ENCODE results near the gene RAB31.

RAB31 gene

DNA sequence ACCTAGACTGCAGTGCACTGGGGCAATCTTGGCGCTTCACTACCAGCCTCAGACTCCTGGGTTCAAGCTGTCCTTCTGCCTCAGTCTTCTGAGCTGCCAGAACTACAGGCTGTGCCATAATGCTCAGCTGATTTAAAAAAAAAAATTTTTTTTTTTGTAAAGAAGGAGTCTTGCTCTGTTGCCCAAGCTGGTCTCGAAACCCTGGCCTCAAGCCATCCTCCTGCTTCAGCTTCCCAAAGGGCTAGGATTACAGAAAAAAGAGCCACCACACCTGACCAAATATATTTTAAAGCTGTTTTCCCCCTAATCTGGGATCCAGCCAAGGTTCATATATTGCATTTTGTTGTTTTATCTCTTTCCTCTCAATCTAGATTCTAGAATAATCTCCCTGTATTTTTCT is 82.2 kb downstream of the RAB31 start:
- no peak for DNase-seq (ENCODE audit: low read depth)

DNA sequence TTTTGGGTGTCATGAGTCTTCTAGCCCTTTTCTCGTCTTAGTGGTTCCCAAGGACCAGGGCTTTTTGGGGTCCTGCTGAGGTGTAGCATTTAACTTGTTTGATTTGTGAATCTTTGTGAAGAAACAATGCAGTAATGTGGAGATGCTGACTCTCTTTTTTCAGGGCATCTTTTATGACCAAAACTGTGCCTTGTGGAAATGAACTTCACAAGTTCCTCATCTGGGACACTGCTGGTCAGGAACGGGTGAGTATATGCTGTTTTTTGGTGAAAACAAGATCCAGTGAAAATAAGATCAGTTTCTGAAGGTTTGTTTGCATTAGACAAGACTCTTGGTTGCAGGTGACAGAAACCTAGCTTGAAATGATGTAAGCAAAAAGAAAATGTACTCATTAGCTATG is 83.9 kb downstream of the RAB31 start:
- DNase-seq (ENCODE audit: low read depth) = no peak

DNA sequence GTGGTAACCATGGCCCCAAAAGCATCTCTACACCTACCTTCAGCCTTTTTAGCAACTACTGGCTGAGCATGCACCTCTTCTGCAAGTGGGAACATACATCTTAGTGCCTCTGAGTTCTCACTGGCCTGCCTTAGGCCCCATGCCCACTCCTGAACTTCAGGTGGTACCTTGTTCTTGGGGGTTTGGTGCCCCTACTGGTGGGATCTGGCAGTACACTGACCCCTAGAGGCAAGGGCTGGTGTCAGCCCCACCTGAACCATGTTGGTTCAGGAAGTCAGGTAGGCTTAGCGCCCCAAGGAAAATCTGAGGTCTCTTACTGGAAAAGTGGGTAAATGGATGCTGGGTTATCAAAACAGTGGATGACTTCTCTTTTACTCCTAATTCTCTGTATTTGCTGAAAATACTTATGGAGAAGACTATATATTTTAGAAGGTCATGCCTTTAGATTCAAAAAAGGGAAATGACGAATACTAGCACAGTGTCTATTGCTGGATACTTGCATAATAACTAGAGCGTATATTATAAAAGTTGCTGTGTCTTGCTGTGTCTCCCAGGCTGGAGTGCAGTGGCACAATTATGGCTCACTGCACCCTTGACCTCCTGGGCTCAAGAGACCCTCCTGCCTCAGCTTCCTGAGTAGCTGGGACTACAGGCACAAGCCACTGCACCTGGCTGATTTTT is 84.6 kb downstream of the RAB31 start:
- no peak for DNase-seq (ENCODE audit: low read depth)

DNA sequence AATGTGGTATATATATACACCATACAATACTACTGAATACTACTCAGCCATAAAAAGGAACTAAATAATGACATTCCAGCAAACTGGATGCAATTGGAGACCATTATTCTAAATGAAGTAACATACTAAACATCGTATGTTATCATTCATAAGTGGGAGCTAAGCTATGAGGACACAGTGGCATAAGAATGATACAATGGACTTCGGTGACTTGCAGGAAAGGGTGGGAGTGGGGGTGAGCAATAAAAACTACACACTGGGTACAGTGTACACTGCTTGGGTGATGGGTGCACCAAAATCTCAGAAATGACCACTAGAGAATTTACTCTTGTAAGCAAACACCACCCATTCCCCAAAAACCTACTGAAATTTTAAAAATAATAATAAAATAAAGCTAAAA is 87.9 kb downstream of the RAB31 start:
- DNase-seq (ENCODE audit: low read depth) = no peak

DNA sequence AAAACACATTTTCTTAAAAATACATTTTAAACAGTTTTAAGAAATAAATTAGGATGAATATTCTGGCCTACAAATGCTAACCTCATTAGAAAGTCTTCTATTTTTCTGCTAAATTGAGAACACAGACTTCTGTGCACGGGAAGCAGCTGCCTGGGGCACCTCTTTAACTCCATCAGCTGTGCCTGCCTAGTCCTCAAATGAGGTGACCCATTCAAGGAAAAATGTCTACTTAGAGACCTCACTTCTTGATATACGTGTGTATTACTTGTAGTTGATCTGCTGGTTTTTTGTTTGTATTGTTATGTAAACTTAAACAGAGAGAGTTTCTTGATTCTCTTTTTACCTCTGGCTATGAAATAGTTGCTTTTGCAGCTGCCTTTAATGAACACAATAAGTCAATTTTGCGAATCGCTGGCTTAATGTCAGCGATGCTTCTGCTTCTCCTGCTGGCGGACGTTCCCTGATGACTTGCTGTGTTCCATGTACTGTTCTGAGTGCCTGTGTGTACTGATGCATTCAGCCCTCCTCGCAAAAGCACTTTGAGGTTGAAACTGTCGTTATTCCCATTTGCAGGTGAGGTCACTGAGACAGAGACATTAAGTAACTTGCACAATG is 88.9 kb downstream of the RAB31 start:
- no peak for DNase-seq (ENCODE audit: low read depth)

DNA sequence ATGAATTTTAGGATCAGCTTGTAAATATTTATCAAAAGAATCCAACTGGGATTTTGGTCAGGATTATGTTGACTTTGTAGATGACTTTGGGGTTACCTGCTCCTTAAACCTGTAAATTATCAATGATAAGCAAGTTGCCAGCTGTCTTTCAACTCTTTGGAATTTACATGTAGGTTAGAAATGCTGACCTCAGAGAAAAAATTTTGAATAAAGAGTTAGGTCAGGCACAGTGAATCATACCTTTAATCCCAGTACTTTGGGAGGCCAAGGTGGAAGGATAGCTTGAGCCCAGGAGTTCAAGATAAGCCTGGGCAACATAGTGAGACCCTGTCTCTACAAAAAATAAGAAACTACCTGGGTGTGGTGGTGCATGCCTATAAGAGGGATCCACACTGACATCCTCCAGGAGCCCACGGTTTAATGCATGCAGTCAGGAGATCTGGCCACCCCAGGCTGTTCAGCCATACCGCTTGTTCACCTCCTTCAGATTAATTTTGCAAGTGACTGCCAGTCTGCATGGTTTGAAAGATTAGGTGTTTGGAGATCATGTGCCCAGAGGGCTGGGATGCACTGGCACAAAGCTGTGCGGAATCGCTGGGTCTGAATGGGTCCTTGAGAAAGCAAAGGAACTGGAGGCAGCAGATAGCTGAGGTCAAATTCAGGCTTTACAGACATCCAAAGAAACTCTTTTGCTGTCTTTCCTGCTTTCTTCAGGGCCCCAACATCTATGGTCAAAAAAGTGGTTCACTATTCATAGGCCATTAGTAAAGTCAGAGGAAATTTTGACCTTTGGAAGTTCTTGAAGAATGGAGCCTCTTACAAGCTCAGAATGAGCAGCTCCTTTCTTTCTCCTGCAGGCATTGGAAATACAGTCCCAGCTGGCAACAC is 94.3 kb downstream of the RAB31 start:
- DNase-seq (ENCODE audit: low read depth) = no peak

DNA sequence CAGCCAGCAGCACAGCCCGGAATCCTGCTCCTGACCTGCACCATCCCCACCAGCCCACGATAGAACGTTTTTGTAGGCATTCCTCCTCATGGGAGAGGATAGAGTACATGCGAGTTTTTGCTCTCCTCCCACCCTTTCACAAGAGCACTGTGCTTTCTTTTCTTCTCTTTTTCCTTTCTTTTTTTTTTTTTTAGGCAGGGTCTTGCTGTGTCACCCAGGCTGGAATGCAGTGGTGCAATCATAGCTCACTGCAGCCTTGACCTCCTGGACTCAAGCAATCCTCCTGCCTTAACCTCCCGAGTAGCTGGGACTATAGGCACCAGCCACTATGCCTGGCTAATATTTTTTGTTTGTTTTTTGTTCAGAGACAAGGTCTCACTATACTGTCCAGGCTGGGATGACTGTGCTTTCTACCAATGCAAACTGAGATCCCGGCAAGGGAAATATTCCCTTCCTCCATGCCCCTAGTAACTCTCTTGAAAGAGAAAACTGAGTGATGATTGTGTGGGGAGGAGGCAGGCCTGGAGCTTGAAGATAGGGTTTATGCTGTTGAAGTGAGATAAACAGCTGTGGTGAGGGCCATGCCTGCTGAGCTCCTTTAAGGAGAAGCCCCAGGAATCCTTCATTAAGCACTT is 95.1 kb downstream of the RAB31 start:
- DNase-seq (ENCODE audit: low read depth) = no peak

DNA sequence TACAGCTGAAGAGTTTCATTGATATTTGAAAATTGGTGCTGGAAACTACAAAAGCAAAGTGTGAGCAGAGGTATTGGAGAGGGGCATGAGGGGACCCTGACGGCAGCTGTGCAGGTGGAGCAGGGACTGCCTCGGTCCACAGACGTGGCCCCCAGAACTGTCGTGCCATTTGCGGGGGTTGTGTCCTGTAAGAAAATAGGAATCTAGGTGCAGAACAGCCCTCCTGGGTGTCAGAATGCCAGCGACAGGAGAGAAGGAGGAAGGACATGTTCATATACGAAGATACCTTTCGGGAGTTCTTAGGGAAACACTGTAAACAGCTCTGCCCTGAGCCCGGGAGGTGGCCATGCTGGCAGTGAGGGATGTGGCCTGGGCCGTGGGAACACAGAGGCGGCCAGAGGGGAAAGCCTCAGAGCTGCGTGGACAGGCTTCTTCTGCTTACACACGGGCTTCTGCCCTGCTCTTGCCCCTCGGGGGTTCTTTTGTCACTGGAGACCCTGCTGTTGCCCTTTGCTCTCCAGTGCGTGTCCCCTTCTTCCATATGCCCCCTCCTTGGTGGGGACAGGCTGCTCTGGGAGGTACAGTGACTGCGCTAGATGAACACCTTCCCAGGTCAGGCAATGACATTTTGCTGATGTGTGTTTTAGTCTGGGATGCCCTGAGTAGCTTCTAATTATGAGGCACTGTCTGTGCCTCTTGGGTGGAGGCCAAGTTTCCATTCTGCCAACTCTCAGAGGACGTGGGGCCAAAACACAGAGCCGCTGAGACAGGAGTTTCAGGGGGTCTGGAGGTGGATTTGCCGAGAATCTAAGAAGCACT is 95.8 kb downstream of the RAB31 start:
- DNase-seq (ENCODE audit: low read depth) = no peak

DNA sequence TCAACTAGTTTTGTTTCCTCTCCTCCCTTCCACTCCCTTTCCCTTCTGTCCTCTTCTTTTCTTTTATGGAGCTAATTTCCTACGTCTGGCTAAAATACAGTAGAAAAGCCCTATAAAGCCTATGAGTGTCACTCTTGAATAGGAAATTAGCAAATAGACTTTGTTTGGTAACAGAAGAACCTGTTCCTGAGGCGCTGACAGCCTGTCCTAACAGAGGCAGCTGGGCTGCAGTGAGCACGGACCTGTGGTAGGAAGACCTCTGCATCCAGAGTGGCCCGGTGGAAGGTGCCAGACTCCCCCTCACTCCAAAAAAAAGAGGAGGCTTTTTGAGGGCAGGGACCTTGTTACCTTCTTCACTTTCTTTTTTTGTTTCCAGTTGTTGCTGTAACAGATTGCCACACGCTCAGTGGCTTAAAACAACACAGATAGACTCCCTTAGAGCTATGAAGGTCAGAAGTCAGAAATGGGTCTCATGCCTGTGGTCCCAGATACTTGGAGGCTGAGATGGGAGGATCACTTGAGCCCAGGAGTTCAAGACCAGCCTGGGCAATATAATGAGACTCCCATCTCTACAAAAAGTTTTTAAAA is 96.5 kb downstream of the RAB31 start:
- no peak for DNase-seq (ENCODE audit: low read depth)

DNA sequence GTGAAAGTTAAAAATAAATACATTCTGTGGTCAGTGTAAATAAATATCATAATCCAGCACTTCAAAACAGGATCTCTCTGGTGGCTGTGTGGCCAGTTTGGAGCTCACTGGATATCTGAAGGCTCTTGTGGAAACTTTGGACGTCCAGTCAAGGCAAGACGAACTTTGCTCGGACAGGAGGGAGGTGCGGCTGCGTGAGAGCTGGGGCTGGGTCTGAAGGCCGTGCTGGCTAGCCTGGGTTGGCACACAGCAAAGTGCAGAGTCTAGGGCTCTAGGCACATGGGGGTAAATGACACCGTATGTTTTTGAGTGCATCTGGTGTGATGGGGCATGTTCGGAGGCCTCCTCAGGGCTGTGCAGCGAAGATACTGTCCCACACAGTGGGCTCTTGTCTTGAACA is 98.8 kb downstream of the RAB31 start:
- no peak for DNase-seq (ENCODE audit: low read depth)

DNA sequence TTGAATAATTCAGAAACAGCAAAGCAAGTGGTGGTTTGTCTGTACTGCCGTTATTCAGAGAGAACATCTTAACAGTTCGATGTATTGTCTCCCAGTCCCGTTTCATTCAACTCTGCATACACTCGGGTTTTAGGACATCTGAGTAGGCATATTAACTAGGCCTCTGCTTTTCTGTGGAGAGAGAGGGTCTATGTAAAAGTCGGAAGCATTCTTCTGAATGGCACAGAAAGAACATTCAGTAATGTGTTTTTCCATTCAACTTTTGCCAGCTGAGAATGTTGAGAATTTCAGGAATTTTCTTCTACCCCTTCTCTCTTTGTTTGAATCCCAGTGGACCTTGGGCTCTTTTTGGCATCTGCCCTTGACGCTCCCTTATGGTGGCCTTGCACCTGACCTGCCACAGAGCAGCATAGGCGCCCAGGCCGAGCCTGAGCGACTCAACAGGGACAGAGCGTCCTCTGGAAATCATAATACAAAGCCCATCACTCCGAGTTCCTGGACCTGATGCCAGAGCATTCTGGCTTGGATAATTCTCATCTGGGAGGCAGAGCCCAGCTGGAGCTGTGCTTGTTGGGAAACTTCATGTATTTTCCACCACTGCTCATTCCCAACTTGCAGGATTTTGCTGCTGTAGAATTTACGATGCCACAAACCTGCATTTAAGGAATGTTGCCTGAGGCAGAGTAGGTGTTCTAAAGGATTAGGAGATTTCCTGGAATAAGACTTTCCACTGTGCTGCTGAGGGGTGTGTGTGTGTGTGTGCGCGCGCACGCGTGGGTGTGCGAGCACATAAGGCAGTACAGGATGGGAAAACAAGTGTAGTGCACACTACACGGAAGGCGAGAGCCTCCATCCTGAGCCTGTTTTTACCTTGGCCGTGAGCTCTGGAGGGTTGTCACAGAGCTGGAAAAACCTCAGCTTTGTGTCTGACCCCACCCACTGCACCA is 100.5 kb downstream of the RAB31 start:
- no peak for DNase-seq (ENCODE audit: low read depth)

DNA sequence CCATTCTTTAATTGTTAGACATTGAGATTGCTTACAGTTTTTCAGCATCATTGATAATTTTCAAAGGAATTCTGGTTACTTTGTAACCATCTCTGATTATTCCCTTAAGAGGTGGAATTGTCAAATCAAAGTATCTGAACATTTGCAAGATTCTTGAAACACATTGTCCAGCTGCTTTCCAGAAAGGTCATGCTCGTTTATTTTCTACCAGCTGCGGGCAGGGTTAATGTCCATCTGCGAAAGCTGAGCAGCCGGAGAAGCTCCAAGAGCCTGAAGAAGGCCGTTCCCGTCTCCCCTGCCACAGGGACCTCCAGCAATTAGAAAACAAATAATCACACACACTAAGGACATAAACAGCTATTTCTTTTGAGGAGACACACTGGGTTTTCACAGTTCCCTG is 101.6 kb downstream of the RAB31 start:
- no peak for DNase-seq (ENCODE audit: low read depth)

DNA sequence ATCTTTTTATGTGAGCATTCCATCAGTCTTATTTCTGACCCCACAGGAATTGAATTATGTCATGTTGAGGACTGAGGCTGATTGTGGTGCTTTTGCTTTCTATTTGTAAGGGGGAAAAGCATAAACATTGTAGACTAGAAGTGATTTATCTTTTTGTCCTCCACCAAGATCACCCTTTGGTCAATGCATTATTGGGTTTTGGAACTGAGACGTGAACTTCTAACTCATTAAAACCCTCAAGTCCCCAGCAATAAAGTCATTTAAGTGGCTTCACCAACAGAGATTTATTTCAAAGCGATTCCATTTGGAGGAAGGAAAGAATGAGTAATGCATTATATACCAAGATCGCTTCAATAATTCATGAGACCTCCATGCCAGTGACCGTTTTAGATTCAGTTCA is 102.2 kb downstream of the RAB31 start:
- no peak for DNase-seq (ENCODE audit: low read depth)

DNA sequence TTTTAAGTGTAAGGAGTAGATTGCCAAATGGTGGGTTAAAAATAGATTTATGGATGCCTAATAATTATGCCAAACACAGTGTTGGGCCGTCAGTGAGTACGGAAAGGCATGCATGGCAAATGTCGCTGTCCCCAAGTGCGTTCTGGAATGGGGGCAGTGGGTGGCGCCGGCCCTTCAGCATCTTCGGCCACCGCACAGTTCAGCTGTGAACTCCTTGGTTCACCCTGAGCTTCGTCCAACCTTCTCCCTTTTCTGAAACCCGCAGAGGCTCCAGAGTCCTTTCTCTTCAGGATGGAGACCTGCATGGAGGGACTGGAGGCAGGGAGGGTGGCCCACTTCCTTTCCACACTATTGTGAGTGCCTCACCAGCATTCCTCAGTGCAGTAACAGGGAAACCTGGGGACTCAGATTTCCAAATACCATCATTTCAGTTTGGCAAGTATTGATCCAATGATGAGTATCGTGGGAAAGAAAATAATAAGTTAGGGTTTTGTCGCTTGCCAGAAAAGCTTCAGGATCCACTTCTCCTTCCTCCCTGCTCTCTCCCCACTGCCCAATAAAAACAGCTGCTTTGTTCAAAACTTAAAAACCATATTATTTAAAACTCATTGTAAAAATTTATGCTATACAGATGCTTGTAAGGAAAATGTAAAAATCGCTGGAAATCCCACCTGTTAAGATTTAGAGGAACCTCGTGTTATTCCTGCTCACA is 103.0 kb downstream of the RAB31 start:
- DNase-seq (ENCODE audit: low read depth) = no peak

DNA sequence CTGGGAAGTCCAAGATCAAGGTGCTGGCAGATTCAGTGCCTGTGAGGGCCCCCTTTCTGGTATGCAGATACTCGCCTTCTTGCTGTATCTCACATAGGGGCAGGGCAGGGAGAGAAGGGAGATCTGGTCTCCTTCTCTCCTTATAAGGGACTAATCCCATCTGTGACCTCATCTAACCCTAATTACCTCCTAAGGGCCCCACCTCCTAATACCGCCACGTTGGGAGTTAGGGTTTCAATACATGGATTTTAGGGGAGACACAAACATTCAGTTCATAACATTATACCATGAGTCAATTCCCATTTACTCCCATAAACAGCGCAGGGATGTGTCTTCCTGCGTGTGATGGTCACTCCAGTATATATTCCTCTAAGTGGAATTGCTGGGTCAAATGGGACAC is 103.9 kb downstream of the RAB31 start:
- no peak for DNase-seq (ENCODE audit: low read depth)

DNA sequence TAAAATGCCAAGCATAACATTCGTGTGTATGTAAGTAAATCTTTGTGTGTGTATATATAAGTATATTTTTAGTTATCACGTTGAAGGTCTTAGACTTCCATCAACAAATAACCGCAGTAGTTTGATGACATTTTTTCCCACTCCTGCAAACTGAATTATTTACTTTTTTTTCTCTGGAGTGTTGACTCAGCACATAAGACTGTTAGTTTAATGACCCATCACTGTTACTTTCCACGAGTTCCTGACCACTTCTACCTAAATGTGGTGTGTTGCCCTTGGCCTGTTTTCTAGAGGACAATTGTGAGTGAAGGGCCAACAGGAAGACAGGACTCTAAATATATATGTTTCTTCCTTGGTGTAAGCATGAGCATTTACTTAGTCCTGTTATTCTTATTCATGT is 106.3 kb downstream of the RAB31 start:
- DNase-seq (ENCODE audit: low read depth) = no peak

DNA sequence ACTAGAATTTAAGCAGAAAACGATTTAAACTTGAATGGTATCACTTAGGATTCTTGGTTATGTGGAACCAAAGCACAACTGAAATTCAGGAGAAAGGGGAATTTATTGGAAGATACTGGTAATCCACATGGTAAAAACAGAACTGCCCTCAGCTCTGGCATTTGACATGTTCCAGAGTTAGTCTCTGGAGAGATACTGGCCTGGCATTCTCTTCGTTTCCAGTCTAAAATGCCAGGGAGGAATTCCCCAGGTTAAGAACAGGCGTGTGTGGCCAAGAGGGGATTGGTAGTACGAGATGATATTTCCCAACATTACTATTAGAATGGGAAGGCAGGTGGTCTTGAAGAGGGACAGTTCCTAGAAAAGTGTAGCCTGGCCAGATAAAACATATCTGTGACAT is 109.2 kb downstream of the RAB31 start:
- no peak for DNase-seq (ENCODE audit: low read depth)

DNA sequence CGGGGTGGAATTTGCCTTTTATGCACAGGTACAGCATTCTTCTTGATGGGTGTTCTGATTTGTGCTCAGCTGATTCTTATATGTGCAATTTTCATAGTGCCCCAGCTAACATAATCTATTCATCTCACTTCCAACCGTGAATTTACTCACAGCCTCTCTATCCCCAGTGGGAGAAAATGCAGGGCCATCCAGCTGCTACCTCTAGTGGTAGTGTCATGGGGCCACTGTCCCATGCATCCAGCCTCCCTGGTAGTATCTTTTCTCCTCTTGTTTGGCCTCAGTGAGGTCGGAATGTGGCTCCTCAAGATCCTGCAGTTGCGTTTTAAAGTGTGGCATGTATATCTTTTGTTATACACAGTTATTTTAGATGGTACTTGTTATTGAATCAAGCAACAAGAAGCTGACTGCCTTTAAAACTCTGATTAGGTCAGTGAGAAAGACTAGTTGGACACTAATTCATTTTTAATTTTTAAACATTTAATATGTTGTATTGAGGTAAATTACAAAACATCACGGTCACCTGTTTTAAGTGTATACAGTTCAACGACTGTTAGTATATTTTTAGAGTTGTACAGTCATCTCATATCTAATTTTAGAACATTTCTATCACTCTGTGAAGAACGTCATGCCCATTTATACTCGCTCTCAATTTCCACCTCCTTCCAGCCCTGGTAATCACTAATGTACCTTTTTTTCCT is 109.8 kb downstream of the RAB31 start:
- DNase-seq (ENCODE audit: low read depth) = no peak

DNA sequence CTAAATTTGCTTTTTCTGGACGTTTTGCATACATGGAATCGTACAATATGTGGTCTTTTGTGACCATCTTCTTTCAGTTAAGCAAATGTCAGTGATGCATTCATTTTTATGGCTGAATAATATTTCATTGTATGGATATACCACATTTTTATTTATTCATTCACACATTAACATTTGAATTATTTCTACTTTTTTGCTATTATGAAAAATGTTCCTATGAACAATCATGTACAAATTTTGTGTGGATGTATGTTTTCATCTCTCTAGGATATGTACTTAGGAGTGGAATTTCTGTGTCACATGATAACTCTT is 110.3 kb downstream of the RAB31 start:
- DNase-seq (ENCODE audit: low read depth) = no peak
